Thymus (tissue), 11 donors: ENCODE results near the gene SDF4. TPM values are rescaled to one million over a fixed set of nuclear protein-coding genes. Genes with fewer than 3 reads are reported as not detected.

Experiments
- DNase-seq, 9 donors: peaks; one replicate each; pipeline ENCODE4 v3.0.0-alpha.2; 2013; ENCODE audit warnings: low spot score in 9 of 9, low read depth in 6 of 9, missing footprints in 1 of 9
- H3K27ac ChIP-seq, 2 donors: one replicate each; pipeline ENCODE4 v1.5.1; 2013; ENCODE audit warnings: control low read depth in 1 of 2, low read depth in 1 of 2, low read length in 1 of 2, mild to moderate bottlenecking in 1 of 2, moderate library complexity in 1 of 2
- H3K27me3 ChIP-seq, 2 donors: one replicate each; pipeline ENCODE4 v1.5.1; 2013; ENCODE audit warnings: low read length in 1 of 2; ENCODE audit not compliant: control insufficient read depth in 2 of 2, insufficient read depth in 1 of 2
- H3K36me3 ChIP-seq, 2 donors: one replicate each; pipeline ENCODE4 v1.5.1; 2013; ENCODE audit warnings: low read length in 1 of 2, mild to moderate bottlenecking in 1 of 2, moderate library complexity in 1 of 2; ENCODE audit not compliant: control insufficient read depth in 2 of 2, insufficient read depth in 2 of 2
- H3K4me1 ChIP-seq, 2 donors: one replicate each; pipeline ENCODE4 v1.5.1; 2013; ENCODE audit warnings: low read length in 2 of 2; ENCODE audit not compliant: control insufficient read depth in 2 of 2, insufficient read depth in 2 of 2
- H3K4me3 ChIP-seq, 2 donors: one replicate each; pipeline ENCODE4 v1.5.1; 2013; ENCODE audit warnings: low read length in 2 of 2, control low read depth in 1 of 2, mild to moderate bottlenecking in 1 of 2
- H3K9me3 ChIP-seq, 2 donors: one replicate each; pipeline ENCODE4 v1.5.1; 2013; ENCODE audit warnings: low read length in 1 of 2, mild to moderate bottlenecking in 1 of 2; ENCODE audit not compliant: control insufficient read depth in 2 of 2, insufficient read depth in 1 of 2
- WGBS: extraction: QIAGEN DNeasy Blood & Tissue Kit; methylation state at CpG from one replicate; pipeline ENCODE4 v1.1.7; 2013; 5-methylcytosine and 5-hydroxymethylcytosine counted together
- polyA plus RNA-seq: library from polyadenylated mRNA; stranded (reverse); fragments of 200-250 nt; gene quantifications from one replicate; pipeline ENCODE4 v1.2.3, GENCODE V29; 2013
- total RNA-seq: library from RNA; stranded (reverse); fragments of 120-200 nt; gene quantifications from one replicate; pipeline ENCODE4 v1.2.4, GENCODE V29; 2013
- donor health status: healthy.

SDF4 gene
- total and polyA plus RNA-seq, 2 donors, result 37.6 to 79.1 TPM

- H3K4me1 ChIP-seq, result peaks cover 24 to 28% of the 10 kb centered on the region in 2 donors
- H3K4me3 ChIP-seq, result no peak overlapping the region
- H3K9me3 ChIP-seq, result no peaks in the 10 kb centered on the region
- H3K27ac ChIP-seq, result no peak overlapping the region
- no peak for DNase-seq
- H3K27me3 ChIP-seq, result peaks cover 0 to 26% of the 10 kb centered on the region in 2 donors
- peaks cover 3 to 6% of the 10 kb centered on the region in 2 donors for H3K36me3 ChIP-seq
- WGBS, result 98% methylated on average over 28 of the region's 28 CpGs
Measured at GRCh38 chr1:1234180-1234808, 2.5 kb upstream of the SDF4 start.

- DNase-seq, result no peak
- H3K4me3 ChIP-seq, result no peak overlapping the region
- WGBS, result 97% methylated on average over 15 of the region's 15 CpGs
- no peaks in the 10 kb centered on the region for H3K9me3 ChIP-seq
- H3K4me1 ChIP-seq, result peaks cover 24 to 28% of the 10 kb centered on the region in 2 donors
- H3K27me3 ChIP-seq, result peaks cover 0 to 19% of the 10 kb centered on the region in 2 donors
- H3K27ac ChIP-seq, result no peak overlapping the region
- H3K36me3 ChIP-seq, result peaks cover 9 to 13% of the 10 kb centered on the region in 2 donors
Measured at GRCh38 chr1:1233567-1233892, 1.7 kb upstream of the SDF4 start.

GRCh38 chr1:1232796-1233566 lies 1.2 kb upstream of the SDF4 start:
- no peak for DNase-seq
- Histone ChIP-seq H3K27ac (no peak overlapping the region), H3K9me3 (no peaks in the 10 kb centered on the region), H3K36me3 (peaks cover 15 to 18% of the 10 kb centered on the region in 2 donors), H3K4me3 (peak overlapping the region in 1 of 2 donors; percentile 96), H3K27me3 (peaks cover 0 to 14% of the 10 kb centered on the region in 2 donors), H3K4me1 (peaks cover 24 to 28% of the 10 kb centered on the region in 2 donors)
- WGBS, result 88% methylated on average over 98 of the region's 98 CpGs

GRCh38 chr1:1232208-1232795 lies 501 bp upstream of the SDF4 start, which contains the start of gene B3GALT6:
B3GALT6 (plus strand) TSS chr1:1232237; CDS start chr1:1232279, 42 bp downstream.
- Histone ChIP-seq H3K36me3 (peaks cover 21 to 25% of the 10 kb centered on the region in 2 donors), H3K27me3 (peaks cover 0 to 7% of the 10 kb centered on the region in 2 donors), H3K4me1 (peaks cover 24 to 28% of the 10 kb centered on the region in 2 donors), H3K9me3 (no peaks in the 10 kb centered on the region), H3K27ac (peak within 1 kb of the TSS; percentile 22 to 78), H3K4me3 (peak within 1 kb of the TSS; percentile 71 to 96)
- DNase-seq, result no peak
- 9% methylated on average over 100 of the region's 100 CpGs for WGBS

- DNase-seq, result no peak
Measured at GRCh38 chr1:1230656-1231399, 973 bp downstream of the SDF4 start.

GRCh38 chr1:1229770-1230169 lies 2.0 kb downstream of the SDF4 start:
- Histone ChIP-seq H3K4me1 (peaks cover 22 to 28% of the 10 kb centered on the region in 2 donors), H3K27ac (no peak overlapping the region), H3K36me3 (peaks cover 41 to 45% of the 10 kb centered on the region in 2 donors), H3K9me3 (peaks cover 0 to 1% of the 10 kb centered on the region in 2 donors), H3K27me3 (no peaks in the 10 kb centered on the region), H3K4me3 (no peak overlapping the region)
- WGBS, result 95% methylated on average over 19 of the region's 19 CpGs
- no peak for DNase-seq

More at GRCh38 chr1:1230656-1231399, 973 bp downstream of the SDF4 start:
- H3K27ac ChIP-seq, result peak overlapping the region; percentile 22 to 78
- H3K27me3 ChIP-seq, result no peaks in the 10 kb centered on the region
- peak overlapping the region; percentile 71 to 96 for H3K4me3 ChIP-seq
- peaks cover 22 to 28% of the 10 kb centered on the region in 2 donors for H3K4me1 ChIP-seq
- H3K36me3 ChIP-seq, result peaks cover 32 to 38% of the 10 kb centered on the region in 2 donors
- H3K9me3 ChIP-seq, result peaks cover 0 to 1% of the 10 kb centered on the region in 2 donors
- 27% methylated on average over 24 of the region's 24 CpGs for WGBS

GRCh38 chr1:1228596-1229321 lies 3.0 kb downstream of the SDF4 start:
- Histone ChIP-seq H3K9me3 (peaks cover 0 to 1% of the 10 kb centered on the region in 2 donors), H3K27ac (no peak overlapping the region), H3K4me3 (no peak overlapping the region), H3K36me3 (peaks cover 41 to 52% of the 10 kb centered on the region in 2 donors), H3K27me3 (no peaks in the 10 kb centered on the region), H3K4me1 (peaks cover 22 to 28% of the 10 kb centered on the region in 2 donors)
- DNase-seq, result no peak
- 88% methylated on average over 28 of the region's 28 CpGs for WGBS

- no peak overlapping the region for H3K27ac ChIP-seq
Measured at GRCh38 chr1:1228187-1228586, 3.6 kb downstream of the SDF4 start.

More at GRCh38 chr1:1228187-1228586, 3.6 kb downstream of the SDF4 start:
- peaks cover 0 to 1% of the 10 kb centered on the region in 2 donors for H3K9me3 ChIP-seq
- DNase-seq, result no peak
- no peaks in the 10 kb centered on the region for H3K27me3 ChIP-seq
- H3K36me3 ChIP-seq, result peaks cover 45 to 58% of the 10 kb centered on the region in 2 donors
- H3K4me3 ChIP-seq, result no peak overlapping the region
- H3K4me1 ChIP-seq, result peaks cover 18 to 25% of the 10 kb centered on the region in 2 donors
- WGBS, result 96% methylated on average over 30 of the region's 30 CpGs
